Ishikawa (cell line): Measurements from ENCODE around the gene MUL1.

Experiments used
- CEBPB ChIP-seq: IDR thresholded peaks from 2 replicates; pipeline ENCODE4 v1.6.1; 2012
- CREB1 ChIP-seq: IDR thresholded peaks from 2 replicates; pipeline ENCODE4 v1.6.1; 2012; ENCODE audit warnings: low read depth
- EGR1 ChIP-seq: IDR thresholded peaks from 2 replicates; pipeline ENCODE4 v1.6.1; 2012
- EP300 ChIP-seq: IDR thresholded peaks from 2 replicates; pipeline ENCODE4 v1.6.1; 2012; ENCODE audit warnings: borderline replicate concordance
- FOXM1 ChIP-seq: IDR thresholded peaks from 2 replicates; pipeline ENCODE4 v1.6.1; 2012; ENCODE audit warnings: low read depth, borderline replicate concordance
- MAX ChIP-seq: IDR thresholded peaks from 2 replicates; pipeline ENCODE4 v1.6.1; 2012
- NFIC ChIP-seq: IDR thresholded peaks from 2 replicates; pipeline ENCODE4 v1.6.1; 2012
- RAD21 ChIP-seq: IDR thresholded peaks from 2 replicates; pipeline ENCODE4 v1.6.1; 2012; ENCODE audit warnings: low read depth
- REST ChIP-seq: IDR thresholded peaks from 2 replicates; pipeline ENCODE4 v1.6.1; 2012; ENCODE audit warnings: low read depth, mild to moderate bottlenecking
- TAF1 ChIP-seq: IDR thresholded peaks from 2 replicates; pipeline ENCODE4 v1.6.1; 2012; ENCODE audit warnings: low read depth, mild to moderate bottlenecking
- TCF12 ChIP-seq: IDR thresholded peaks from 2 replicates; pipeline ENCODE4 v1.6.1; 2012; ENCODE audit warnings: low read depth
- TEAD4 ChIP-seq: IDR thresholded peaks from 2 replicates; pipeline ENCODE4 v1.6.1; 2012
- USF1 ChIP-seq: IDR thresholded peaks from 2 replicates; pipeline ENCODE4 v1.6.1; 2012
- YY1 ChIP-seq: IDR thresholded peaks from 2 replicates; pipeline ENCODE4 v1.6.1; 2012; ENCODE audit warnings: low read depth
- ZBTB7A ChIP-seq: IDR thresholded peaks from 2 replicates; pipeline ENCODE4 v1.6.1; 2012; ENCODE audit warnings: low read depth

Gene MUL1

DNA sequence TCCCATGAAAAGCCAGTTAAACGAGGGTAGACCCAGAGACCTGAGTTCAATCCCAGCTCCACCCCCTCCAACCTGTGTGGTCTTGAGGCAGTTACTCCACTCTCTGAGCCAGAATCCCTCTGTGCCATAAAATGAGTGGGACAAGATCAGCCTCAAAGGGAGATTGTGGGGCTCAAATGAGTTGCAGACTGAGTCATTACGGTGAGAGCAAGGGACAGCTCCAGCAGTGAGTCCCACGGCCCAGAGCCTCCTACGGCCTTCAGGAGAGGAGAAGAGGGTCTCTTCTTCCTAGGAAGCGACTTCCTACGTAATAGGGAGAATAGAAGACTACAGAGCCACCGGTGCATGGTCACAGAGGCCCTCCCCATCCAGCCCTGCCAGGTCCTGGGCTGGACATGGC, 15.2 kb downstream of the MUL1 start:
- no peak for TF ChIP-seq RAD21
- TF ChIP-seq TCF12, result no peak
- TF ChIP-seq CREB1, result no peak
- no peak for TF ChIP-seq CEBPB
- TF ChIP-seq FOXM1, result no peak
- TF ChIP-seq REST, result no peak
- no peak for TF ChIP-seq NFIC
- TF ChIP-seq ZBTB7A, result no peak
- TF ChIP-seq EP300, result no peak
- TF ChIP-seq TAF1, result no peak
- no peak for TF ChIP-seq YY1
- no peak for TF ChIP-seq MAX
- no peak for TF ChIP-seq TEAD4
- no peak for TF ChIP-seq USF1
- no peak for TF ChIP-seq EGR1

- no peak for TF ChIP-seq USF1
- TF ChIP-seq EGR1, result no peak
- no peak for TF ChIP-seq ZBTB7A
- no peak for TF ChIP-seq RAD21
- TF ChIP-seq FOXM1, result no peak
- no peak for TF ChIP-seq TCF12
- no peak for TF ChIP-seq EP300
- TF ChIP-seq MAX, result no peak
- no peak for TF ChIP-seq REST
- TF ChIP-seq YY1, result no peak
These were observed 16.1 kb downstream of the MUL1 start for GRCh38 chr1:20491866-20492265.

DNA sequence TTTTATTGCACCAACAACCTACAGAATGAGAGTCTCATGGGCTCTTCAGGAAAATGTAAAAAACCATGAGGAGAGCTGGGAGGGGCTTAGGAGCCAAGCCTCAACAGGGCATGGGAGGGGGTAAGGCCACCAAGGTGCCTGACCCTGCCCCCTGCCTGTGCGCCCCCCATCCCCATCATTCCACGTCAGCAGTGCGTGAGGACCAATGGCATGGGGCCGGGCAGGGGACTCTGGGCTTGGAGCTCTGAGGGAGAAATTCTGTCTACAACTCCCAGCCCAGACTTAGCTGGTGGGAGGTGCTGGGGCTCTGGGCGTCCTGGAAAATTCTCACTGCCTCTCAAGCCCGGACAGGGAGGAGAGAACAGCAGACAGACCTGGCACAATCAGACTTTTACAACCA, 16.8 kb downstream of the MUL1 start:
- TF ChIP-seq REST (no peak), NFIC (no peak), RAD21 (no peak)

GRCh38 chr1:20487236-20487590, 20.7 kb downstream of the MUL1 start:
- TF ChIP-seq FOXM1, result no peak
- no peak for TF ChIP-seq CREB1
- no peak for TF ChIP-seq TCF12
- TF ChIP-seq MAX, result no peak
- no peak for TF ChIP-seq ZBTB7A
- TF ChIP-seq NFIC, result no peak
- TF ChIP-seq EP300, result no peak
- no peak for TF ChIP-seq REST
- TF ChIP-seq YY1, result no peak
- TF ChIP-seq EGR1, result no peak
- no peak for TF ChIP-seq TEAD4
- TF ChIP-seq CEBPB, result no peak
- no peak for TF ChIP-seq TAF1
- TF ChIP-seq RAD21, result no peak
- no peak for TF ChIP-seq USF1
